IPS DF 6.9 (cell line): ENCODE results near the gene DCTN4.
A peak's percentile ranks its signal among the peaks of the same experiment; 100 is the strongest.
"Not testable (repeated sequence)": the region's sequence is repeated elsewhere in the genome, so short reads cannot be mapped to it uniquely, and the experiment has no call there.

Source experiments
- DNase-seq: peaks from one replicate; pipeline ENCODE4 v3.0.0-alpha.2; 2013; ENCODE audit warnings: low read depth, low spot score
- H3K27ac ChIP-seq: one replicate; pipeline ENCODE4 v1.5.1; 2013; ENCODE audit warnings: low read length, control low read depth
- H3K27me3 ChIP-seq: 2 replicates; pipeline ENCODE4 v1.6.1; 2013; ENCODE audit warnings: mild to moderate bottlenecking, low read length; ENCODE audit not compliant: control insufficient read depth, insufficient read depth
- H3K36me3 ChIP-seq: 2 replicates; pipeline ENCODE4 v1.6.1; 2013; ENCODE audit warnings: low read length; ENCODE audit not compliant: control insufficient read depth, insufficient read depth
- H3K4me1 ChIP-seq: 2 replicates; pipeline ENCODE4 v1.6.1; 2013; ENCODE audit warnings: low read length; ENCODE audit not compliant: control insufficient read depth, insufficient read depth
- H3K4me3 ChIP-seq: 2 replicates; pipeline ENCODE4 v1.5.1; 2013; ENCODE audit warnings: mild to moderate bottlenecking, low read length
- H3K9me3 ChIP-seq: 2 replicates; pipeline ENCODE4 v1.6.1; 2013; ENCODE audit warnings: low read length, inconsistent platforms; ENCODE audit not compliant: control insufficient read depth, insufficient read depth
- WGBS: extraction: QIAGEN DNeasy Blood & Tissue Kit; methylation state at CpG from one replicate; pipeline ENCODE4 v1.1.7; 2013; ENCODE audit warnings: mixed read lengths, missing lambda C conversion rate; ENCODE audit not compliant: insufficient read length, insufficient coverage; 5-methylcytosine and 5-hydroxymethylcytosine counted together

Gene DCTN4

DNA sequence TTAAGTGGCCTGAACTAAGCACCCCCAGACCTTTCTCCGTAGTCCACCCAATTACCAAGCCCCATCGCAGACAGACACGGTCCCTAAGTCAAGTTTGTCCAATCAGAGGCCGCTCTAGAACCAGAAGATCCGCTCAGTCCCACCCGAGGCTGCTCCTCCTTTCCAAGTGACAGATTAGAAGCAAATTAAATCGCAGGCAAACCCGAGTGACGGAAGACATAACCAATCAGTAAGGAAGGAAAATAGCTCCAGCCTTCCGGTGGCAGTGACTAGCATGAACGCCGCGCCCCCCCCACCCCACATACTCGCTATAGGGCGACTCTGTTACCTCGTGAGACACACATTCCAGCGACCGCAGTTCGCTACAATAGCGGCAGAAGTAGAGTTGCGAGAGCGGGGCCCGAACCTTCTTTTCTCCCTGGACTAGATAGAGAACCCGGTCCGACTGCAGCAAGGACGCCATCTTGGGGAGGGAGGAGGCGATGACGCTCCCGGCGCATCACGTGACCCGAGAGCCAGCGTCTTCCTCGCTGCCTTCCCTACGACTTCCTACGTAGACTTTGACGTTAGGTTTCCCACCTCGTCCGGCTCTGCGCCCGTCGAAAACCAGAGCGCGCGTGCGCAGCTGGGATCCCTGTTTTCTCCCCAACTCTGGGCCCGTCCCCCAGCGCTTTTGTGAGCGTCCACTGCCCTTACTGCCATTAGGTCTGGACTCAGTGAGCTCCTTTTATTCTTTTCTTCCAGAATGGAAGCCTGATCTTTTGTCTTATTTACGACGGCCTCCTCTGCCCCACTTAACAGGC, at the start of gene DCTN4:
DCTN4 (minus strand) TSS at position 487 of the 803 bp plus-strand sequence; CDS start at position 463, 24 bp downstream.
- Histone ChIP-seq H3K36me3 (no peaks in the 10 kb centered on the region; the same call in 1 of the 2 replicates), H3K4me1 (no peaks in the 10 kb centered on the region), H3K27me3 (no peaks in the 10 kb centered on the region), H3K4me3 (peak within 1 kb of the TSS; percentile 85), H3K9me3 (no peaks in the 10 kb centered on the region), H3K27ac (no peak within 1 kb of the TSS)
- DNase-seq: peak; percentile 97
- no CpG with 5 or more reads among the region's 51 CpGs for WGBS

GRCh38 chr5:150804388-150804787, 45.6 kb upstream of the DCTN4 start:
- H3K4me3 ChIP-seq: no peak overlapping the region
- H3K9me3 ChIP-seq: no peaks in the 10 kb centered on the region
- H3K4me1 ChIP-seq: no peaks in the 10 kb centered on the region
- DNase-seq: no peak
- no peak overlapping the region for H3K27ac ChIP-seq
- WGBS: no CpG with 5 or more reads among the region's 6 CpGs
- no peaks in the 10 kb centered on the region for H3K36me3 ChIP-seq
- H3K27me3 ChIP-seq: no peaks in the 10 kb centered on the region

DNA sequence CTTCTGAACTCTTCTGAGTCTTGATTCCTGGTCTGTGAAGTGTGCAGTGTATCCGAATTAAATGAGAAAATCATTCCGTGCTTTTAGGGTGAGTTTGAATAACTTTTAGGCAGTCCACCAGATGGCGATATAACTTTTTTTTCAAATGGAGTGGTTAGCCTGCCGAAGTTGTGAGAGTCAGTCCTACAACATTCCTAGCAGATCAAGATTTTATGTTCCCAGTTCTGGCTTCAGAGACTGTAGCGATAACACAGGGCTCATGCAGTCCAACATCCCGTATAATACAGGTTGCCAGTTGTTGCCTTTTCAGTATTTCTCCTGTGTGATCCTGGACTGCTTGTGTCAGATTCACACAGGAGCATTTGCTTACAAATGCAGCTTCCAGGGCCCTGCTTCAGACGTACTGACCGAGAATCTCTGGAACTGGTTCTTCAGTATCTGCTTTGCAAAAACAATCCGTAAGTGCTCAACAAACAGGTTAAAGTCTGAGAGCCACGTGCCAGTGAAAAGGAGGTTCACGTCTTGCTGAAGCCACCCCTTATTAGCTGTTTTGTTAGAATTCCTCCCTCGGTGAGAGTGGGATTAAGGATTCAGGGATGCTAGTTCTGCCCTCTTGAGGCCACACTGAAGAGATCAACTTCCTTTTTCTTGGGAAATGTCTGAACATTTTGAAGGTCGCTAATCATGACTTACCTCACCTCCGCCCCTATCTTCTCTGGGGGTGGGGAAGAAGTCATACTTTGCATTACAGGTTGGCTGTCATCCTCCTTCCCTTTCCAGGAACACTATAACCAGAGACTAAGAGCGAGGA, 42.5 kb upstream of the DCTN4 start:
- Histone ChIP-seq H3K4me1 (no peaks in the 10 kb centered on the region), H3K27ac (no peak overlapping the region), H3K4me3 (peak overlapping the region; percentile 48; the same call in 1 of the 2 replicates), H3K9me3 (no peaks in the 10 kb centered on the region), H3K27me3 (no peaks in the 10 kb centered on the region), H3K36me3 (no peaks in the 10 kb centered on the region)
- WGBS: no CpG with 5 or more reads among the region's 15 CpGs
- no peak for DNase-seq

DNA sequence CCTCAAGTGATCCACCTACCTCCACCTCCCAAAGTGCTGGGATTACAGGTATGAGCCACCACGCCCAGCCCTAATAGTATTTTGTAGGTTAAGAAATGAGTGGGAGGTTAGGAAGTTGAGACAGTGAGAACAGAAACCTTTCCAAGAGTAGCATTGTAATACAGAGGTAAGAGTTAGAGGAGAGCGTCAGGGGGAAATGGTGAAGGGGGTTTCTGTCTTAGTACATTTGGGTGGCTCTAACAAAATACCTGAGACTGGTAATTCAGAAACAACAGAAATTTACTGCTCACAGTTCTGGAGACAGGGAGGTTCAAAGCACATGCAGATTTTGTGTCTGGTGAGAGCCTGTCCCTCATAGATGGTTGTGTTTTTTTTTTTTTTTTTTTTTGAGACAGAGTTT, 38.6 kb upstream of the DCTN4 start:
- no peak for DNase-seq
- H3K27ac ChIP-seq: no peak overlapping the region
- H3K4me3 ChIP-seq: no peak overlapping the region
- H3K4me1 ChIP-seq: no peaks in the 10 kb centered on the region
- no CpG with 5 or more reads among the region's 2 CpGs for WGBS
- no peaks in the 10 kb centered on the region for H3K27me3 ChIP-seq
- H3K36me3 ChIP-seq: no peaks in the 10 kb centered on the region
- H3K9me3 ChIP-seq: no peaks in the 10 kb centered on the region

GRCh38 chr5:150794927-150795326, 36.1 kb upstream of the DCTN4 start:
- H3K27ac ChIP-seq: no peak overlapping the region
- no peak overlapping the region for H3K4me3 ChIP-seq
- H3K4me1 ChIP-seq: no peaks in the 10 kb centered on the region
- no CpG with 5 or more reads among the region's 2 CpGs for WGBS
- H3K36me3 ChIP-seq: no peaks in the 10 kb centered on the region
- no peaks in the 10 kb centered on the region for H3K27me3 ChIP-seq
- no peak for DNase-seq
- H3K9me3 ChIP-seq: no peaks in the 10 kb centered on the region

DNA sequence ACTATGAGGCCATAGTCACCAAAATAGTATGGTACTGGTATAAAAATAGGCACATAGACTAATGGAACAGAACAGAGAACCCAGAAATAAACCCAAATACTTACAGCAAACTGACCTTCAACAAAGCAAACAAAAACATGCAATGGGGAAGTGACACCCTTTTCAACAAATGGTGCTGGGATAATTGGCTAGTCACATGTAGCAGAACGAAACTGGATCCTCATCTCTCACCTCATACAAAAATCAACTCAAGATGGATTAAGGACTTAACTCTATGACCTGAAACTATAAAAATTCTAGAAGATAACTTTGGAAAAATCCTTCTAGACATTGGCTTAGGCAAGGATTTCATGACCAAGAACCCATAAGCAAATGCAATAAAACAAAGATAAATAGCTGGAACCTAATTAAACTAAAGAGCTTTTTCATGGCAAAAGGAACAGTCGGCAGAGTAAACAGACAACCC, 34.6 kb upstream of the DCTN4 start:
- H3K9me3 ChIP-seq, H3K4me1 ChIP-seq, H3K4me3 ChIP-seq, H3K27ac ChIP-seq, H3K36me3 ChIP-seq, DNase-seq, H3K27me3 ChIP-seq: not testable (repeated sequence)
- WGBS: no CpG with 5 or more reads among the region's 2 CpGs

GRCh38 chr5:150791536-150791935, 32.7 kb upstream of the DCTN4 start:
- H3K9me3 ChIP-seq: no peaks in the 10 kb centered on the region
- H3K27ac ChIP-seq: no peak overlapping the region
- H3K27me3 ChIP-seq: no peaks in the 10 kb centered on the region
- no peak for DNase-seq
- no peak overlapping the region for H3K4me3 ChIP-seq
- no peaks in the 10 kb centered on the region for H3K36me3 ChIP-seq
- no peaks in the 10 kb centered on the region for H3K4me1 ChIP-seq

DNA sequence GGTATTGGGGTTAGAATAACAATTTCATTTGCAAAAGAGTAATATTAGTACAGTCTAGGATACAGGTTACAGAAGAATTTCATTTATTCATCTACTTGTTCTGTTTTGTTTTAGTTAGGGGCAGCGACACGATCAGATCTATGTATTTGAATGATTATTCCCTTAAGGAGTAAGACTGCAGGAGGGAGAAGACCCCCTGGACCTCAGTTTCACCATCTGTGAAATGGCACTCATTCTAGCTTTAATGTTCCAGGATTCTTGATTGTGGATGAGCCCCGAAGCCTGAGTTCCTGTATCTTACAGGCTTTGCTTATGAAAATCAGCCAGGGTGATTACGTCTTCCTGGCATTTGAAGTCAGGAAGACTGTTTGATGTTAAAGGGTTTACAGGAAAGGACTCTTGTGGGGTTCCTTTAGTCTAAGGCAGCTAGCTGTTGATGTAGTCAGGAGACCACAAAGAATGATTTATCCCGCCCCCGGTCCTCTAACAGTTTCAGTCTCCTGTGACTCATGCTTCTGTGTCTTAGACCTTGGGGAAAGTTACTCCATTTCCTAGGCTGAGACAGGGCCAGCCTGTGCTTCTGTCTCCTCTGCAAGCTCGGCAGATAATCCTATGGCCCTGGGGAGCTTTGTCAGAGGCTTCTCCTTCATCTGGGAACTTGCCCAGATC, 31.3 kb upstream of the DCTN4 start:
- DNase-seq: no peak
- no peaks in the 10 kb centered on the region for H3K36me3 ChIP-seq
- H3K9me3 ChIP-seq: no peaks in the 10 kb centered on the region
- H3K27ac ChIP-seq: no peak overlapping the region
- no CpG with 5 or more reads among the region's 7 CpGs for WGBS
- no peaks in the 10 kb centered on the region for H3K27me3 ChIP-seq
- H3K4me1 ChIP-seq: no peaks in the 10 kb centered on the region
- H3K4me3 ChIP-seq: no peak overlapping the region

DNA sequence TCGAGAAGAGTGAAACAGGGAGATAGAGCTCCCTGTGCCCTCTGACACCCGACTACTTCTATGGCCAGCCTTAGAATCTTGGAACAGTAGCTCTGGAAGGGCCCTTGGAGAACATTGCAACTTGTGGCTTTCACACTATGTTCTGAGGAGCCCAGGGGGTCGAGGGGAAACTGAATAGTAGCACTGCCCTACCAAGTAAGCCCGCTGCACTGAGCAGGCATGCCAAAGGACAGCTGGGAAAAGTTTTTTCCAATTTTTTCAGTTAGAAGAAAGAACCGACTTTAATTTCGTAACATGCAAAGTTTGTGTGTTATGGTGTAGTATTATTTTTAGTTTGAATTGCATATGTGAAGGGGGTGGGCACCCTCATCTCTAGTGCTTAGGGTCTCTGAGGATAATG, 30.6 kb upstream of the DCTN4 start:
- Histone ChIP-seq H3K27ac (no peak overlapping the region), H3K9me3 (no peaks in the 10 kb centered on the region), H3K36me3 (no peaks in the 10 kb centered on the region), H3K4me1 (no peaks in the 10 kb centered on the region), H3K27me3 (no peaks in the 10 kb centered on the region), H3K4me3 (no peak overlapping the region)
- no peak for DNase-seq
- 100% methylated on average over 2 of the region's 6 CpGs for WGBS

GRCh38 chr5:150788977-150789376, 30.2 kb upstream of the DCTN4 start:
- Histone ChIP-seq H3K9me3 (no peaks in the 10 kb centered on the region), H3K4me3 (no peak overlapping the region), H3K36me3 (no peaks in the 10 kb centered on the region), H3K27me3 (no peaks in the 10 kb centered on the region), H3K4me1 (no peaks in the 10 kb centered on the region), H3K27ac (no peak overlapping the region)
- DNase-seq: no peak
